ENCODE measurements around the gene GNAI2.

Gene GNAI2

DNA sequence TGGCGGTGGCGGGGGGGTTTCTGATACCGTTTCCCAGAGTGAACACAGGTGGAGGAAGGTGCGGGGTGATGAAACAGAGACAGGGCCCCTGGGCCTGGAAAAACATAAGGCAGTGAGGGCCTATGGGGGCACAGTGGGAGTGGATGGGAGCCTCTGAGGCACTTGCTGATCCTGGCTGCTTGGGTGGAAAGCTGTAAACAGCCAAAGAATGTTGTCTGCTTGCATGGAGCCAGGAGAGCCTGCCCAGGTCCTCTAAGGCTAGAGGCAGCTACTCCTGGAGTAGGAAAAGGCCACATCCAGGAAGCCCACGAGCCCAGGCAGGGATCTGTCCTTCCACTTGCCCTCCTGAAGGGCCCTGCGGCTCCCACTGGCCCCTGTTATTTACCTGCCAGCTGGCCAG is 30.0 kb downstream of the GNAI2 start:
- Histone ChIP-seq H3K4me3 (ENCODE audit: severe bottlenecking) (no peak overlapping the region), H3K36me3 (ENCODE audit: low read depth) (peaks cover 3% of the 10 kb centered on the region; the same call in 1 of the 2 replicates), H3K27me3 (ENCODE audit: insufficient read depth, poor library complexity, severe bottlenecking) (no peaks in the 10 kb centered on the region), H3K4me1 (ENCODE audit: insufficient read depth, poor library complexity, severe bottlenecking) (peaks cover 39% of the 10 kb centered on the region), H3K9me3 (ENCODE audit: severe bottlenecking) (no peaks in the 10 kb centered on the region), H3K27ac (ENCODE audit: poor library complexity, severe bottlenecking) (peak overlapping the region; percentile 93)
- DNase-seq (ENCODE audit: low spot score) (no peak), ATAC-seq (ENCODE audit: low read depth) (no peak)
- TF ChIP-seq, protein P1, sequence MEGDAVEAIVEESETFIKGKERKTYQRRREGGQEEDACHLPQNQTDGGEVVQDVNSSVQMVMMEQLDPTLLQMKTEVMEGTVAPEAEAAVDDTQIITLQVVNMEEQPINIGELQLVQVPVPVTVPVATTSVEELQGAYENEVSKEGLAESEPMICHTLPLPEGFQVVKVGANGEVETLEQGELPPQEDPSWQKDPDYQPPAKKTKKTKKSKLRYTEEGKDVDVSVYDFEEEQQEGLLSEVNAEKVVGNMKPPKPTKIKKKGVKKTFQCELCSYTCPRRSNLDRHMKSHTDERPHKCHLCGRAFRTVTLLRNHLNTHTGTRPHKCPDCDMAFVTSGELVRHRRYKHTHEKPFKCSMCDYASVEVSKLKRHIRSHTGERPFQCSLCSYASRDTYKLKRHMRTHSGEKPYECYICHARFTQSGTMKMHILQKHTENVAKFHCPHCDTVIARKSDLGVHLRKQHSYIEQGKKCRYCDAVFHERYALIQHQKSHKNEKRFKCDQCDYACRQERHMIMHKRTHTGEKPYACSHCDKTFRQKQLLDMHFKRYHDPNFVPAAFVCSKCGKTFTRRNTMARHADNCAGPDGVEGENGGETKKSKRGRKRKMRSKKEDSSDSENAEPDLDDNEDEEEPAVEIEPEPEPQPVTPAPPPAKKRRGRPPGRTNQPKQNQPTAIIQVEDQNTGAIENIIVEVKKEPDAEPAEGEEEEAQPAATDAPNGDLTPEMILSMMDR (IDR thresholded peaks at IDR 0.05; ENCODE audit: poor library complexity, severe bottlenecking): no peak

DNA sequence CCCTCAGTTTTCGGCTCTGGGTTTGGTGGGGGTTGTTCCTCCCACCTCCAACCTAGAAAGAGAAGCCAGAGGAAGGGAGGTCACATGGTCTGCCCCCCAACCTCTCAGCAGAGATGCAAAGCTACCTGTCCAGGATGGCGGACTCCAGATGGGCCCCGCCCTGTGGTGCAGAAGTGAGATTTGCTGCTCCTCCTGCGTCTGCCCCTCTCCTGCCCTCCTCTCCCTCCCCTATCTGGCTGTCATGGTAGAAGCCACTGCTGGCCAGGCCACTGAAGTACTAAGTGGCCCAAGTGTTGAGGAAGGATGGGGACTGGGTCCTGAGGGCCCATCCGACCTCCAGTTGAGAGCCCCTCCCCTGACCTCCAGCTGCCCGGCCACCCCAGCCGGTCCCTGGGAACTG is 30.8 kb downstream of the GNAI2 start:
- DNase-seq (ENCODE audit: low spot score) (peak; percentile 40), ATAC-seq (ENCODE audit: low read depth) (no peak)
- Histone ChIP-seq H3K27me3 (ENCODE audit: insufficient read depth, poor library complexity, severe bottlenecking) (no peaks in the 10 kb centered on the region), H3K27ac (ENCODE audit: poor library complexity, severe bottlenecking) (peak overlapping the region; percentile 93), H3K4me3 (ENCODE audit: severe bottlenecking) (peak overlapping the region; percentile 18), H3K9me3 (ENCODE audit: severe bottlenecking) (no peaks in the 10 kb centered on the region), H3K4me1 (ENCODE audit: insufficient read depth, poor library complexity, severe bottlenecking) (peaks cover 43% of the 10 kb centered on the region), H3K36me3 (ENCODE audit: low read depth) (peaks cover 10% of the 10 kb centered on the region)
- TF ChIP-seq, protein P1 (IDR thresholded peaks at IDR 0.05; ENCODE audit: poor library complexity, severe bottlenecking): no peak

DNA sequence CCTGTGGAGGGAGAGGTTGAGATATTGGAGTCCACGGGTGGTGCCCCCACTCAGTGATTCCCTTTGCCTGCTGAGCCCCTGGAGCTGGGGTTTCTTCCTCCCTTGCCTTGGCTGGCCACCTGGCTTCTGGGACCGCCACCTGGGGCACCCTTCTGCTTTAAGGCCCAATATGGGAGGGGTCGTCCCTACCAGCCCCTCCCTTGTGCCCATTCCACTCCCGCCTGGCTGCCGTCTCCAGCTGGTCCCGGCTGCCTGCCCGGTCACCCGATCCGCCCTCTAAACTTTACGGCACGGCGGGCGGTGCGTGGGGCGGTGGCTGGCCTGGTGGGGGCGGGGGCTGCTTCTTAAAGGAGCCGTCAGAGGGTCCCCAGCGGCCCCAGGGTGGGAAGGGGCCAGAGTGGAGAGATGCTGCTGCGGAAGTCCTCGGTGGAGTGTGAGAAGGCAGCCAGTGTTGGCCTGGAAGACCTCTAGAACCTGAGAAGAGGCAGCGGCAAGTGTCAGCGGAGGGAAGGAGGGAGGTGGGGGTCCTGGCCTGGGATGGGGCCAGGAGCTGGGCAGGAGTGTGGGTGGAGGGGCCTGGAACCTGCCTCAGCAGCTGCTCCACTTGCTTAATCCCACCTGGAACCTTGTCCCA is 31.4 kb downstream of the GNAI2 start:
- peaks cover 12% of the 10 kb centered on the region for H3K36me3 ChIP-seq (ENCODE audit: low read depth)
- no peaks in the 10 kb centered on the region for H3K27me3 ChIP-seq (ENCODE audit: insufficient read depth, poor library complexity, severe bottlenecking)
- peak overlapping the region; percentile 93 for H3K27ac ChIP-seq (ENCODE audit: poor library complexity, severe bottlenecking)
- ATAC-seq (ENCODE audit: low read depth): no peak
- TF ChIP-seq, protein P1 (IDR thresholded peaks at IDR 0.05; ENCODE audit: poor library complexity, severe bottlenecking): no peak
- DNase-seq (ENCODE audit: low spot score): peak; percentile 55
- peaks cover 43% of the 10 kb centered on the region for H3K4me1 ChIP-seq (ENCODE audit: insufficient read depth, poor library complexity, severe bottlenecking)
- peak overlapping the region; percentile 18 for H3K4me3 ChIP-seq (ENCODE audit: severe bottlenecking)
- H3K9me3 ChIP-seq (ENCODE audit: severe bottlenecking): no peaks in the 10 kb centered on the region

DNA sequence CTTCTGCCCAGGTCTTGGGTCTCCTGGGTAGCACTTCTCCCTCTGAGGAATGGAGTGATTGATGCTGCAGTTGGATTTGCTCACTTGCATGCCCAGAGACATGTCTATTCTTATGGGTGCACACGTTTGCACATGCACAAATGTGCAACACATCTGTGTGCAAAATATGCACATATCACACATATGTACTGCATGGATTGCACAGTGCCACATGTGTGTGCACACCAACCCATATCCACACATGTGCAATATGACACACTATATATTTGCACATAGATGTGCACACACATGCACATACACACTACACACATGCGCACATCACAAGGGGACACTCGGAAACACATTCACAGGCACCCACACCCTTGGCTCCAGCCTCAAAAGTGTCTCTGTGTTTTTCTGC is 32.3 kb downstream of the GNAI2 start:
- H3K4me1 ChIP-seq (ENCODE audit: insufficient read depth, poor library complexity, severe bottlenecking): peaks cover 43% of the 10 kb centered on the region
- peak overlapping the region; percentile 93 for H3K27ac ChIP-seq (ENCODE audit: poor library complexity, severe bottlenecking)
- DNase-seq (ENCODE audit: low spot score) (no peak), ATAC-seq (ENCODE audit: low read depth) (no peak)
- TF ChIP-seq, protein P1 (IDR thresholded peaks at IDR 0.05; ENCODE audit: poor library complexity, severe bottlenecking): no peak
- H3K27me3 ChIP-seq (ENCODE audit: insufficient read depth, poor library complexity, severe bottlenecking): no peaks in the 10 kb centered on the region
- H3K4me3 ChIP-seq (ENCODE audit: severe bottlenecking): no peak overlapping the region
- no peaks in the 10 kb centered on the region for H3K9me3 ChIP-seq (ENCODE audit: severe bottlenecking)
- peaks cover 15% of the 10 kb centered on the region for H3K36me3 ChIP-seq (ENCODE audit: low read depth)

DNA sequence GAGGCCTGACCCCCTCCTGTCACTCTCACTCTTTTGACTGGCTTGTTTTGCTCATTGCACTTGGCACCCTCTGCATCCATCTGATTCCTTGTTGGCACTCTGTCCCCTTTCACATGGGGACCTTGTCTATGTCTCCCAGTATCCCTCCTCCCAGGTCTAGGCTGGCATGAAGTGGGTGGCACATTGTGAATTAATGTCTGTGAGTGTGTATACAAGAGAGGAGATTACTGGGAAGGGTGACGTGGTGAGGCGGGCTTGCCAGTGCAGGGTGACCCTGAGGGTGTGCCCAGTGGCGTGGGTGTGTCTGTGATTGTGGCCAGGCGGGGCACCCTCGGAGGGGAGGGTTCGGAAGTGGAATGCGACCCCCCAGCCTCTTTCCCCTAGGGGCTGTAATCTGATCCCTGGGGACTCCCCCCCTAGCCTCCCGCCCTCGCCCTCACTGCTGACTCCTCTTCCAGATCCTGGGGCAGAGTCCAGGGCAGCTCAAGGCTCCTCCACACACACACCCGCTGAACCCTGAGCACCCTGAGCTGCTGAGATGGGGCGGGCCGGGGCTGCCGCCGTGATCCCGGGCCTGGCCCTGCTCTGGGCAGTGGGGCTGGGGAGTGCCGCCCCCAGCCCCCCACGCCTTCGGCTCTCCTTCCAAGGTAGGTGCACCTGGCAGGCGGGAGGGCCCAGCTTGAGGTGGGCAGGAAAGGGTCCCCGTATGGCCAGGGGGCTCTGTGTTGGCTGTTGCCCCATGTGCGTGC is 32.9 kb downstream of the GNAI2 start, which contains the start of gene SEMA3B:
Gene SEMA3B, plus strand, starts transcription at position 445 of the 749 bp plus-strand sequence. Its CDS starts 94 bp downstream, at position 539.
- no peaks in the 10 kb centered on the region for H3K27me3 ChIP-seq (ENCODE audit: insufficient read depth, poor library complexity, severe bottlenecking)
- ATAC-seq (ENCODE audit: low read depth): peak; percentile 58

More for the DNA sequence above, 32.9 kb downstream of the GNAI2 start, which contains the start of gene SEMA3B:
- TF ChIP-seq, protein P1 (IDR thresholded peaks at IDR 0.05; ENCODE audit: poor library complexity, severe bottlenecking): no peak
- DNase-seq (ENCODE audit: low spot score): peak; percentile 92
- peak within 1 kb of the TSS; percentile 45 for H3K4me3 ChIP-seq (ENCODE audit: severe bottlenecking)
- no peaks in the 10 kb centered on the region for H3K9me3 ChIP-seq (ENCODE audit: severe bottlenecking)
- H3K36me3 ChIP-seq (ENCODE audit: low read depth): peaks cover 21% of the 10 kb centered on the region
- H3K27ac ChIP-seq (ENCODE audit: poor library complexity, severe bottlenecking): peak within 1 kb of the TSS; percentile 93
- H3K4me1 ChIP-seq (ENCODE audit: insufficient read depth, poor library complexity, severe bottlenecking): peaks cover 43% of the 10 kb centered on the region

Data from RWPE2 (cell line).